Endothelial cell of umbilical vein (primary cell): Measurements from ENCODE around the gene DDX53. TPM values are rescaled to one million over a fixed set of nuclear protein-coding genes. Genes with fewer than 3 reads are reported as not detected.

ENCODE experiments used
- BruUV-seq: library from RNA; stranded (reverse); fragments of 400-500 nt; replicated peaks from 2 replicates; lab custom pipeline; 2021; lab: Mats Ljungman, UMichigan
- CTCF ChIA-PET: fragments of 300-600, 350-600 bp; sonication (Branson Sonifier 250); formaldehyde crosslinking; loops from one replicate; lab custom pipeline; 2021; ENCODE audit warnings: antibody characterized with exemption, inconsistent platforms; lab: Charles Lee
- POLR2A ChIA-PET: fragments of 300-600, 350-600 bp; sonication (Branson Sonifier 250); formaldehyde crosslinking; loops from one replicate; lab custom pipeline; 2021; ENCODE audit warnings: antibody characterized with exemption, inconsistent platforms; lab: Charles Lee
- DNase-seq: peaks from one replicate; pipeline ENCODE4 v3.0.0-alpha.2; 2011; ENCODE audit warnings: low read depth, low spot score
- FAIRE-seq: peaks from 2 replicates; lab custom pipeline; 2011; peaks lifted over from hg19 to GRCh38; lab: Jason Lieb, UNC
- H2AFZ ChIP-seq: 2 replicates; pipeline ENCODE4 v1.6.0; 2012; ENCODE audit warnings: low read depth, low read length, control low read depth, inconsistent platforms
- H3K27ac ChIP-seq: 2 replicates; pipeline ENCODE4 v1.5.1; 2011; ENCODE audit warnings: low read depth, mild to moderate bottlenecking, control low read depth, low read length, moderate library complexity; ENCODE audit not compliant: insufficient read depth
- H3K27me3 ChIP-seq, 2 experiments: 2 replicates each; pipeline versions ENCODE4 v1.6.0 to v1.6.1; 2011; ENCODE audit warnings: low read length in 2 of 2, mixed read lengths in 1 of 2; ENCODE audit not compliant: control insufficient read depth in 2 of 2, insufficient read depth in 2 of 2
- H3K36me3 ChIP-seq, 2 experiments: 2 replicates in 1 of 2; 3 replicates in 1 of 2; pipeline ENCODE4 v1.5.1; 2011; ENCODE audit warnings: low read length in 2 of 2, mild to moderate bottlenecking in 1 of 2, moderate library complexity in 1 of 2; ENCODE audit not compliant: control insufficient read depth in 2 of 2, insufficient read depth in 2 of 2; ENCODE audit errors: extremely low read depth in 1 of 2
- H3K4me1 ChIP-seq: 3 replicates; pipeline ENCODE4 v1.5.1; 2011; ENCODE audit warnings: mild to moderate bottlenecking, low read length; ENCODE audit not compliant: control insufficient read depth, insufficient read depth; ENCODE audit errors: extremely low read depth
- H3K4me2 ChIP-seq: 2 replicates; pipeline ENCODE4 v1.6.1; 2011; ENCODE audit warnings: low read length, control low read depth, mixed read lengths; ENCODE audit not compliant: insufficient read depth
- H3K4me3 ChIP-seq, 3 experiments: fragments of 200-600 bp in 1 of 3; sonication (generic), shearing (Covaris generic) in 1 of 3; replicated peaks in 1 of 3; 2 replicates each; pipeline ENCODE4 v1.5.1; 2011 to 2016; ENCODE audit warnings: control low read depth in 3 of 3, low read length in 3 of 3, mild to moderate bottlenecking in 2 of 3, inconsistent platforms in 1 of 3, low read depth in 1 of 3, moderate library complexity in 1 of 3; ENCODE audit not compliant: insufficient read depth in 1 of 3
- H3K79me2 ChIP-seq: 2 replicates; pipeline ENCODE4 v1.6.0; 2012; ENCODE audit warnings: low read length, inconsistent platforms; ENCODE audit not compliant: control insufficient read depth, insufficient read depth
- H3K9ac ChIP-seq: replicated peaks from 2 replicates; pipeline ENCODE3; 2011; ENCODE audit warnings: low read length, control low read depth; ENCODE audit not compliant: insufficient read depth; ENCODE audit errors: extremely low read depth
- H3K9me1 ChIP-seq: replicated peaks from 3 replicates; pipeline ENCODE4 v1.6.0; 2011; ENCODE audit warnings: mild to moderate bottlenecking, low read length; ENCODE audit not compliant: control insufficient read depth, insufficient read depth; ENCODE audit errors: extremely low read depth
- H3K9me3 ChIP-seq: replicated peaks from 2 replicates; pipeline ENCODE4 v1.5.1; 2012; ENCODE audit warnings: low read length, inconsistent platforms; ENCODE audit not compliant: control insufficient read depth, insufficient read depth
- H4K20me1 ChIP-seq: replicated peaks from 2 replicates; pipeline ENCODE3; 2011; ENCODE audit warnings: mild to moderate bottlenecking, low read length; ENCODE audit not compliant: control insufficient read depth, insufficient read depth; ENCODE audit errors: extremely low read depth
- CTCF ChIP-seq, 2 donors: IDR thresholded peaks; 1 replicate in 1 of 2; 2 replicates in 1 of 2; pipeline ENCODE4 v1.5.1; 2011; ENCODE audit warnings: low read length in 2 of 2, mild to moderate bottlenecking in 2 of 2, moderate library complexity in 2 of 2, control low read depth in 1 of 2, inconsistent platforms in 1 of 2, low read depth in 1 of 2; ENCODE audit not compliant: insufficient read depth in 1 of 2; ENCODE audit errors: extremely low read depth in 1 of 2
- EZH2 ChIP-seq: IDR thresholded peaks from 2 replicates; pipeline ENCODE4 v1.6.1; 2012; ENCODE audit warnings: borderline replicate concordance, low read depth, mild to moderate bottlenecking, moderate library complexity, low read length, inconsistent platforms; ENCODE audit not compliant: severe bottlenecking
- FOS ChIP-seq: IDR thresholded peaks from 2 replicates; pipeline ENCODE4 v1.6.1; 2011; ENCODE audit warnings: mild to moderate bottlenecking, low read length, moderate library complexity, borderline replicate concordance; ENCODE audit not compliant: insufficient read depth
- JUN ChIP-seq: IDR thresholded peaks from 2 replicates; pipeline ENCODE4 v1.6.1; 2011; ENCODE audit warnings: borderline replicate concordance, low read depth; ENCODE audit not compliant: insufficient read length, insufficient read depth
- MAX ChIP-seq: IDR thresholded peaks from 2 replicates; pipeline ENCODE4 v1.6.1; 2011; ENCODE audit not compliant: insufficient read depth, insufficient read length
- MYC ChIP-seq: IDR thresholded peaks from one replicate; pipeline ENCODE4 v1.6.1; 2011; ENCODE audit warnings: mild to moderate bottlenecking, low read depth, low read length
- POLR2AphosphoS5 ChIP-seq: IDR thresholded peaks from 2 replicates; pipeline ENCODE4 v1.6.1; 2012; ENCODE audit warnings: low read depth, mild to moderate bottlenecking, control low read depth, low read length, moderate library complexity; ENCODE audit not compliant: insufficient read depth
- dilution Hi-C: fragments of 300-500 bp; cut with MboI; formaldehyde crosslinking; loops from one replicate; pipeline ENCODE4 v1.15.0; 2019; ENCODE audit warnings: low sequenced_read_pairs; ENCODE audit not compliant: extremely low pct_ligation_motif_present
- intact Hi-C: fragments of 100-400 bp; cut with micrococcal nuclease; formaldehyde crosslinking; loops from one replicate; pipeline ENCODE4 v1.10.0; 2022
- polyA plus RNA-seq, 4 experiments: library from polyadenylated mRNA; depleted of rRNA in 3 of 4; stranded (reverse) in 3 of 4; unstranded in 1 of 4; fragments of >200 nt; gene quantifications; 2 replicates each; pipeline versions ENCODE4 v1.2.1 to v1.2.3, GENCODE V29; 2011 to 2012; ENCODE audit warnings: missing spikeins in 1 of 4
- total RNA-seq: library from RNA; stranded (reverse); gene quantifications from 2 replicates; pipeline ENCODE4 v1.2.3, GENCODE V29; 2021

The DDX53 gene
- total and polyA plus RNA-seq, 2 donors (not counting 3 experiments of a cell fraction or from before 2014, with no cell fraction given) = not detected

DNA sequence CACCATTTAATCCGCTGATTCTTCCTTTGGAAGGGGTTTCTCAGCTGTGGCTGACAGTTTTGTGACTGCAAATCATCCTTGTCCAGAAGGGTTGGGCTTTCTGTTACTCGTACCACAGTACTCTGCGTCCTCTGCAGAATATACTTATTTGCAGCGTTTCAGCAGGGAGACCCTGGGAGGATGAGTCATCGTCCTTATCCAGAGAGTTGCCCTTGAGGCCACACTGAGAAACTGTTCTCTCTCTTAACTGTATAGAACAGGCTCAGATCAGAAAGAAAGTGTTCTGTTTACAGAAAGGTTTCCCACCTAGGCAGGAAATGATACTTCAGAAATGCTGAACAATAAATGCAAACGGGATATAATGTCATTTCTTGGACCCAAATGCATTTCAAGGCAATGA lies 47.8 kb upstream of the DDX53 start:
- H3K4me2 ChIP-seq = peak overlapping the region; percentile 67
- FAIRE-seq (peak; percentile 91), DNase-seq (peak; percentile 61)
- BruUV-seq = no TSS peak
- no peak overlapping the region for H3K4me3 ChIP-seq
- intact Hi-C loops = loop anchor here (5.0 kb wide), 2 partner anchors 65 to 640 kb away; no protein-coding TSS in a partner anchor
- no peaks in the 10 kb centered on the region for H3K79me2 ChIP-seq
- ChIA-PET CTCF (no interaction called here), POLR2A (no interaction called here)
- no peaks in the 10 kb centered on the region for H4K20me1 ChIP-seq
- H3K9me1 ChIP-seq = no peaks in the 10 kb centered on the region
- peaks cover 29% of the 10 kb centered on the region for H3K4me1 ChIP-seq
- H3K9ac ChIP-seq = no peak overlapping the region
- no peak overlapping the region for H2AFZ ChIP-seq
- dilution Hi-C loops = no loop called here
- TF ChIP-seq MAX = no peak
- TF ChIP-seq MYC = no peak
- TF ChIP-seq CTCF (IDR thresholded peaks at IDR 0.05; ENCODE audit: extremely low read depth in 1 of 2, insufficient read depth in 1 of 2, low read depth in 1 of 2, low read length in 2 of 2) = no peak
- TF ChIP-seq EZH2 = no peak
- TF ChIP-seq POLR2AphosphoS5 = no peak
- TF ChIP-seq FOS = peak; percentile 75
- peak; percentile 68 for TF ChIP-seq JUN
- H3K36me3 ChIP-seq = no peaks in the 10 kb centered on the region
- no peak overlapping the region for H3K27ac ChIP-seq
- no peaks in the 10 kb centered on the region for H3K27me3 ChIP-seq
- no peaks in the 10 kb centered on the region for H3K9me3 ChIP-seq
